Type B pancreatic cell (in vitro differentiated cells): ENCODE data around the gene ABLIM1. TPM values are rescaled to one million over a fixed set of nuclear protein-coding genes. Genes with fewer than 3 reads are reported as not detected.

Experiments
- DNase-seq: peaks from one replicate; pipeline ENCODE4 v3.0.0; 2021; ENCODE audit warnings: mixed read lengths; ENCODE audit not compliant: unreplicated experiment; ENCODE audit errors: extremely low spot score
- H3K27ac Mint-ChIP-seq: 2 replicates; pipeline ENCODE4 v1.8.0; 2021; ENCODE audit warnings: mild to moderate bottlenecking, mixed read lengths
- H3K27me3 Mint-ChIP-seq: 2 replicates; pipeline ENCODE4 v1.8.0; 2021; ENCODE audit warnings: mixed read lengths
- H3K36me3 Mint-ChIP-seq: 2 replicates; pipeline ENCODE4 v1.8.0; 2021; ENCODE audit warnings: mixed read lengths
- H3K4me1 Mint-ChIP-seq: one replicate; pipeline ENCODE4 v1.8.0; 2021; ENCODE audit warnings: mixed read lengths; ENCODE audit not compliant: unreplicated experiment
- H3K4me3 Mint-ChIP-seq: 2 replicates; pipeline ENCODE4 v1.8.0; 2021; ENCODE audit warnings: mild to moderate bottlenecking, mixed read lengths
- H3K9me3 Mint-ChIP-seq: 2 replicates; pipeline ENCODE4 v1.8.0; 2021; ENCODE audit warnings: mixed read lengths
- total RNA-seq: library from RNA; stranded (reverse); gene quantifications from 2 replicates; pipeline ENCODE4 v1.2.1, GENCODE V29; 2021; ENCODE audit warnings: low replicate concordance
- TF ChIP-seq, protein P1 (sequence below): fragments of 200-600 bp; sonication (generic); conservative IDR thresholded peaks from 2 replicates; pipeline ENCODE4 v1.5.0; 2021; ENCODE audit warnings: antibody characterized with exemption, mild to moderate bottlenecking

Gene ABLIM1
- total RNA-seq, 1 donor from 2014 or later = 77.7 TPM

DNA sequence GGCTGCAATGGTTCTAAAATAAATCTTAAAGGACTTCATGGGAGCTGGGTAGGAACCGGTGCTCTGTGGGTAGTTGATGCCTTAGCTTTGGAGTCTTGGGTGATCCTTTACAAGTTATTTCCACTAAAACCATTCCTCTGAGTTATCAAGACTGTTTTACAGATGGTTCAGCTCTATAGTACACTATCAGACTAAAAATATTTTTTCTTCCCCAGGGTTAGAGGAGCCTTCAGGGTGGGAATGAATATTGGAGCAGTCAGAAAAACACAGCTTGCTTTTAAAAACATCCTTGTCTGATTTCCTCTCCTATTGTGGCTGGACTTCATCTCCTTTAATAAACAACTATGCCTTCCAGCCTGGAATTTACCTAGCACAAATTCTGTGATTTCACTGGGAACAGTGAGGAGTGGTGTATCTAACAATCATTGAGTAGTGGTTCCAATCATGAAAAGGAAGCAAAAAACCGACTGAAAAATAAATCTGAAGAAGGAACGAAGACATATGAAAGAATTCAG lies 151.1 kb downstream of the ABLIM1 start:
- H3K27me3 Mint-ChIP-seq = no peaks in the 10 kb centered on the region
- H3K9me3 Mint-ChIP-seq = no peaks in the 10 kb centered on the region
- DNase-seq = no peak
- TF ChIP-seq, protein P1, sequence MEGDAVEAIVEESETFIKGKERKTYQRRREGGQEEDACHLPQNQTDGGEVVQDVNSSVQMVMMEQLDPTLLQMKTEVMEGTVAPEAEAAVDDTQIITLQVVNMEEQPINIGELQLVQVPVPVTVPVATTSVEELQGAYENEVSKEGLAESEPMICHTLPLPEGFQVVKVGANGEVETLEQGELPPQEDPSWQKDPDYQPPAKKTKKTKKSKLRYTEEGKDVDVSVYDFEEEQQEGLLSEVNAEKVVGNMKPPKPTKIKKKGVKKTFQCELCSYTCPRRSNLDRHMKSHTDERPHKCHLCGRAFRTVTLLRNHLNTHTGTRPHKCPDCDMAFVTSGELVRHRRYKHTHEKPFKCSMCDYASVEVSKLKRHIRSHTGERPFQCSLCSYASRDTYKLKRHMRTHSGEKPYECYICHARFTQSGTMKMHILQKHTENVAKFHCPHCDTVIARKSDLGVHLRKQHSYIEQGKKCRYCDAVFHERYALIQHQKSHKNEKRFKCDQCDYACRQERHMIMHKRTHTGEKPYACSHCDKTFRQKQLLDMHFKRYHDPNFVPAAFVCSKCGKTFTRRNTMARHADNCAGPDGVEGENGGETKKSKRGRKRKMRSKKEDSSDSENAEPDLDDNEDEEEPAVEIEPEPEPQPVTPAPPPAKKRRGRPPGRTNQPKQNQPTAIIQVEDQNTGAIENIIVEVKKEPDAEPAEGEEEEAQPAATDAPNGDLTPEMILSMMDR = no peak
- H3K4me3 Mint-ChIP-seq = no peak overlapping the region
- peak overlapping the region; percentile 10 for H3K27ac Mint-ChIP-seq
- H3K36me3 Mint-ChIP-seq = peaks cover 19% of the 10 kb centered on the region
- H3K4me1 Mint-ChIP-seq = peaks cover 38% of the 10 kb centered on the region

- H3K9me3 Mint-ChIP-seq = no peaks in the 10 kb centered on the region
- peaks cover 18% of the 10 kb centered on the region for H3K36me3 Mint-ChIP-seq
- H3K4me1 Mint-ChIP-seq = peaks cover 39% of the 10 kb centered on the region
- no peak for DNase-seq
- H3K27ac Mint-ChIP-seq = peak overlapping the region; percentile 63
- H3K27me3 Mint-ChIP-seq = no peaks in the 10 kb centered on the region
- peak overlapping the region; percentile 13 for H3K4me3 Mint-ChIP-seq
- TF ChIP-seq, protein P1 = no peak
These were observed 153.1 kb downstream of the ABLIM1 start for GRCh38 chr10:114504769-114505579.

DNA sequence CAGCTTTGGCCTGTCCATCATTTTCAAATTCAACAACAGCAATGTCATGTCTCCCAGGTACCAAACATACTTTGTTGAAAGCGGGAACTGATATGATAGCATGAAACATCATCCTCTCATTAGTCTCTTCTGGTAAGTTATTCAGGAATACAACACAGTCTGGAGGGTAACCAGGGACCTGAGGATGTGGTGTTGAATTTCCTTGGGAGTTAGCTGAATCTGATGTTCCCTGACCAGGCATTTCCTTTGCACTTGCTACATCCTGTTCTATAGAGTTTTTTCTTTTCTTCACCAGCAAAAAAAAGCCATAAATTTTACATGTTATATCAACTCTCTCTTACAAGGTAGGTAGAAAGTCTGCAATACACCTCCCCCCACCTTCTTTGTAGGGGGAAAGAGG lies 156.0 kb downstream of the ABLIM1 start:
- Mint-ChIP-seq H3K27me3 (no peaks in the 10 kb centered on the region), H3K27ac (peak overlapping the region; percentile 38), H3K4me1 (peaks cover 42% of the 10 kb centered on the region), H3K9me3 (no peaks in the 10 kb centered on the region), H3K4me3 (no peak overlapping the region), H3K36me3 (peaks cover 9% of the 10 kb centered on the region)
- TF ChIP-seq, protein P1 = no peak
- DNase-seq = no peak

GRCh38 chr10:114501650-114502049 lies 156.4 kb downstream of the ABLIM1 start:
- DNase-seq = no peak
- no peak overlapping the region for H3K4me3 Mint-ChIP-seq
- no peaks in the 10 kb centered on the region for H3K9me3 Mint-ChIP-seq
- H3K4me1 Mint-ChIP-seq = peaks cover 38% of the 10 kb centered on the region
- H3K36me3 Mint-ChIP-seq = peaks cover 9% of the 10 kb centered on the region
- H3K27ac Mint-ChIP-seq = peak overlapping the region; percentile 38
- TF ChIP-seq, protein P1 = peak; percentile 60
- no peaks in the 10 kb centered on the region for H3K27me3 Mint-ChIP-seq

- Mint-ChIP-seq H3K9me3 (no peaks in the 10 kb centered on the region), H3K36me3 (peaks cover 13% of the 10 kb centered on the region), H3K4me3 (no peak overlapping the region), H3K4me1 (peaks cover 28% of the 10 kb centered on the region), H3K27ac (peak overlapping the region; percentile 96), H3K27me3 (no peaks in the 10 kb centered on the region)
- TF ChIP-seq, protein P1 = no peak
- DNase-seq = no peak
These were observed 157.4 kb downstream of the ABLIM1 start for GRCh38 chr10:114500643-114501042.
